HFFc6 (cell line): ENCODE data around the gene EIF4B. TPM values are rescaled to one million over a fixed set of nuclear protein-coding genes. Genes with fewer than 3 reads are reported as not detected.
A peak's percentile ranks its signal among the peaks of the same experiment; 100 is the strongest.
"Not testable (repeated sequence)": the region's sequence is repeated elsewhere in the genome, so short reads cannot be mapped to it uniquely, and the experiment has no call there.

Experiments used
- DNase-seq: peaks from one replicate; pipeline ENCODE4 v3.0.0-alpha.2; 2018
- H3K27ac Mint-ChIP-seq: 2 replicates; pipeline ENCODE4 v1.8.0; 2020; ENCODE audit warnings: mild to moderate bottlenecking, mixed read lengths
- H3K27me3 Mint-ChIP-seq: 2 replicates; pipeline ENCODE4 v1.8.0; 2021; ENCODE audit warnings: mild to moderate bottlenecking, moderate library complexity, mixed read lengths; ENCODE audit not compliant: insufficient read depth
- H3K36me3 Mint-ChIP-seq: 2 replicates; pipeline ENCODE4 v1.8.0; 2021; ENCODE audit warnings: low read depth, mixed read lengths
- H3K4me1 Mint-ChIP-seq: 2 replicates; pipeline ENCODE4 v1.8.0; 2020; ENCODE audit warnings: low read depth, mixed read lengths
- H3K4me3 Mint-ChIP-seq: 2 replicates; pipeline ENCODE4 v1.8.0; 2020; ENCODE audit warnings: mild to moderate bottlenecking, moderate library complexity, mixed read lengths
- H3K9me3 Mint-ChIP-seq: 2 replicates; pipeline ENCODE4 v1.8.0; 2020; ENCODE audit warnings: mild to moderate bottlenecking, mixed read lengths
- total RNA-seq, 6 experiments: library from RNA; stranded (reverse); fragmentation: NEBNext Ultra II Directional; extraction: Animal tissue kit (Norgen Biotek cat#: 25700); gene quantifications; 2 replicates in 1 of 6; 3 replicates in 5 of 6; pipeline ENCODE4 v1.2.3, GENCODE V29; 2021
- TF ChIP-seq, protein P1 (sequence below): fragments of 200-600 bp; sonication (generic); IDR thresholded peaks from 2 replicates; pipeline ENCODE4 v1.5.0; 2021; ENCODE audit warnings: antibody characterized with exemption, mild to moderate bottlenecking

EIF4B gene
- total RNA-seq, 6 experiments from 2014 or later, result 376 to 437 (median 392) TPM

DNA sequence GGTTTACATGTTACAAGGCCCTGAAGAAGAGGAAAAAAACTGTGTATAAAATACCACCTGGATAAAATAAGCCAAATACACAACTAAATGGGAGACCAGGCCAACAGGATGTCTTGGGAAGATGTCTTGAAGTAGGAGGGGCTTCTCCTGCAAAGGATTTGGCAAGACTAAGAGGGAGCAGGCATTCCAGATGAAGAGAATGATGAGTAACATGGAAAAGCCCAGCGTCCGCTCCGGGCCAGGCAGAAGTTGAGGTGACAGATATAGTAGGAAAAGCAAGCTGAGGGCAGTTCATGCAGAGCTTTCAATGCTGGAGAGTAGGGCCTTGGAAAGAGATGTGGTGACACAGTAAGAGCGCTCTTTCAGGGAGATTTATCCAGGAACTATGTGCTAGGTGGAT, 16.1 kb upstream of the EIF4B start:
- Mint-ChIP-seq H3K4me1 (peaks cover 24% of the 10 kb centered on the region), H3K27me3 (peaks cover 6% of the 10 kb centered on the region; the same call in 1 of the 2 replicates), H3K27ac (no peak overlapping the region), H3K36me3 (no peaks in the 10 kb centered on the region), H3K9me3 (no peaks in the 10 kb centered on the region), H3K4me3 (no peak overlapping the region)
- peak; percentile 47 for DNase-seq
- TF ChIP-seq, protein P1, sequence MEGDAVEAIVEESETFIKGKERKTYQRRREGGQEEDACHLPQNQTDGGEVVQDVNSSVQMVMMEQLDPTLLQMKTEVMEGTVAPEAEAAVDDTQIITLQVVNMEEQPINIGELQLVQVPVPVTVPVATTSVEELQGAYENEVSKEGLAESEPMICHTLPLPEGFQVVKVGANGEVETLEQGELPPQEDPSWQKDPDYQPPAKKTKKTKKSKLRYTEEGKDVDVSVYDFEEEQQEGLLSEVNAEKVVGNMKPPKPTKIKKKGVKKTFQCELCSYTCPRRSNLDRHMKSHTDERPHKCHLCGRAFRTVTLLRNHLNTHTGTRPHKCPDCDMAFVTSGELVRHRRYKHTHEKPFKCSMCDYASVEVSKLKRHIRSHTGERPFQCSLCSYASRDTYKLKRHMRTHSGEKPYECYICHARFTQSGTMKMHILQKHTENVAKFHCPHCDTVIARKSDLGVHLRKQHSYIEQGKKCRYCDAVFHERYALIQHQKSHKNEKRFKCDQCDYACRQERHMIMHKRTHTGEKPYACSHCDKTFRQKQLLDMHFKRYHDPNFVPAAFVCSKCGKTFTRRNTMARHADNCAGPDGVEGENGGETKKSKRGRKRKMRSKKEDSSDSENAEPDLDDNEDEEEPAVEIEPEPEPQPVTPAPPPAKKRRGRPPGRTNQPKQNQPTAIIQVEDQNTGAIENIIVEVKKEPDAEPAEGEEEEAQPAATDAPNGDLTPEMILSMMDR, result no peak

DNA sequence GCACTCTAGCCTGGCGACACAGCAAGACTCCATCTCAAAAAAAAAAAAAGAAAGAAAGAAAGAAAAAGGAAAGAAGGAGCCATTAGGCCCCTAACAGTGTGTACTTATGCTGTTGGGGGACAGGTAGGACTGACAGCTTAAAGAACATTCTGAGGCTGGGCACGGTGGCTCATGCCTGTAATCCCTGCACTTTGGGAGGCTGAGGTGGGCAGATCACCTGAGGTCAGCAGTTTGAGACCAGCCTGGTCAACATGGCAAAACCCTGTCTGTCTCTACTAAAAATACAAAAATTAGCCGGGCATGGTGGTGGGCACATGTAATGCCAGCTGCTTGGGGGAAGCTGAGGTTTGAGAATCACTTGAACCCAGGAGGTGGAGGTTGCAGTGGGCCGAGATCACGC, 14.0 kb upstream of the EIF4B start:
- DNase-seq, H3K9me3 Mint-ChIP-seq, H3K27me3 Mint-ChIP-seq, H3K36me3 Mint-ChIP-seq, H3K27ac Mint-ChIP-seq, H3K4me3 Mint-ChIP-seq: not testable (repeated sequence)
- H3K4me1 Mint-ChIP-seq, result peaks cover 24% of the 10 kb centered on the region

DNA sequence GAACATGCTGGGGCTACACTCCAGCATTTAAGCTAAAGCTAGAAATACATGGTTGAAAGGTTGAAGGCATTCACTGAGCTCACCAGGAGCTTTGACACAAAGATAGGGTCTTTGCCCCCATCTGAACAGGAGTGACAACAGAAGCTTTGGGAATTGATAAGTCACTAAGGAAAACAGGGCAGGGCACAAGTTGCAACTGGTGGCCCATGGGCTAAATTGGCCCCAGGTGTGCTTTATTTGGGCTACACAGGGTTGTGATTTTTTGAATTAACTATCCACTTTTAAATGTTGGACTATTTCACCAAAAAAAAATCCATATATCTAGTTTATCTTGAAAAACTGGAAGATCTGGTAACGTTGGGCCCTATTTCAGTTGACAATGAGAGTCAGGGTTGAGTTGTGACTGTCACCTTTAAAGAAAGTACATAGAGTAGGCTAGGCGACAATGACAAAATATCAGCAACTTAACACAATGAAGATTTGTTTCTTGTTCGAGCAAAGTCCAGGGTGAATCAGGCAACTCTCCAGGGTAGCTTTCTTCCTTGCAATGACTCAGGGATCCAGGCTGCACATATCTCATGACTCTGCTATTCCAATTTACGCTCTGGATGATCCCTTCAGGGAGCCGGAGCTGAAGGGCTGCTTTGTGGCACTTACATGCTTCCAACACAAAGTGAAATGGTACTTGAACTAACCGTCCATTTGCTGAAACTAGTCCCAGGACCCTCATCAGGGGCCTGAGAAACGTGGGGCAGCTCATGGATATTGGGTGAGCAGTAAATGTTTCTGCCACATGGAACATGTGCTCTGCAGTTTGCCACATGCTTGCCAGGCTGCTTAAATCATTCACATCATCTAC, 13.3 kb upstream of the EIF4B start:
- Mint-ChIP-seq H3K27me3 (peaks cover 6% of the 10 kb centered on the region), H3K4me1 (peaks cover 24% of the 10 kb centered on the region), H3K9me3 (no peaks in the 10 kb centered on the region), H3K36me3 (no peaks in the 10 kb centered on the region), H3K27ac (peak overlapping the region; percentile 27; the same call in 1 of the 2 replicates), H3K4me3 (no peak overlapping the region)
- TF ChIP-seq, protein P1, result no peak
- peak; percentile 68 for DNase-seq

DNA sequence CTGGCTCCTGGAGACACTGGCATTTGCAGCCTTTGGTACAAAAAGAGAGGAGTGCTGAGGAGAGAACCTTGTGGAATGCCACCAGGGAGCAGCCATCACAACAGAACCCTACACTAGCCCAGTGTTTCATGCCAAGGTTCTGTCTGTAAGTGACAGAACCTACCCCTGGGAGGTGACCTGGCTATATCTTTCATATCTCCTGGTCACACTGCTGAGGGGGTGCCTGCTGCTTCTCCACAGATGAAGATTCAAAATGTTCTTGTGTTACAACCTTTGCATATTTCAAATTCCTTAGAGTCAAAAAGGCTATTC, 12.7 kb upstream of the EIF4B start:
- TF ChIP-seq, protein P1, result no peak
- Mint-ChIP-seq H3K27me3 (peaks cover 3% of the 10 kb centered on the region), H3K36me3 (no peaks in the 10 kb centered on the region), H3K4me3 (no peak overlapping the region), H3K27ac (peak overlapping the region; percentile 27), H3K9me3 (no peaks in the 10 kb centered on the region), H3K4me1 (peaks cover 24% of the 10 kb centered on the region)
- DNase-seq, result no peak

DNA sequence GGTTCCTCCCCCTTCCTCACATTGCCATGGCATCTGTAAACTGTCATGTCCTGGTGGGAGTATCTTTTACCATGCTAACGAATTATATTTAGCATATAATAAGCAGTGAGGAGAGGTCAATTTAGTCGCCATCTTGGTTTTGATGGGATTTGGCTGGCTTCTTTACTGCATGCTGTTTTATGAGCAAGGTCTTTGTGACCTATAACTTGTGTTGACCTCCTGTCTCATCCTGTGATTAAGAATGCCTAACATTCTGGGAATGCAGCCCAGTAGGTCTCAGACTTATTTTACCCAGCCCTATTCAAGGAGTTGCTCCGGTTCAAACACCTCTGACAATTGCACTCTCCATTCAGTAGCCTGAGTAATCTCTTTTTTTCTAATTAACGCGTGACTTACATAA, 2.1 kb upstream of the EIF4B start:
- no peaks in the 10 kb centered on the region for H3K9me3 Mint-ChIP-seq
- H3K27me3 Mint-ChIP-seq, result peaks cover 2% of the 10 kb centered on the region
- H3K36me3 Mint-ChIP-seq, result peaks cover 23% of the 10 kb centered on the region
- peak overlapping the region; percentile 95 for H3K4me3 Mint-ChIP-seq
- peak overlapping the region; percentile 30 for H3K27ac Mint-ChIP-seq
- TF ChIP-seq, protein P1, result no peak
- DNase-seq, result no peak
- H3K4me1 Mint-ChIP-seq, result peaks cover 33% of the 10 kb centered on the region

DNA sequence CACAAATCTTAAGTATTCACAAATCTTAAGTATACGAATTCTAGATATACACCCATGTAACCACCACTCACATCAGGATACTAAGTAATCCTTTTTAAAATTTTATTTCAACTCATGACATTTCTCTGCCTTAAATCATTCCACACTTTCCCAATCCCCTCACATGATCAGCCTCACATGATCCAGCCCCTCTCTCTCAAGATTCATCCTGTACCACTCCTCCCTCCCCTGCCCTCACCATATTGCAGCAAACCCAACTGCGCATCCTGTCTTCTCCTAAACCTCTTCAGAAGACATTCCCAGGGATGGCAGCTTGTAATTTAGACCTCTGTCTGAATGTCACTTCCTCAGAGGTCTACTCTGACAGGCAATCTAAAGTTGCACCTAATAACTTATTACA, 1.7 kb upstream of the EIF4B start:
- no peak for DNase-seq
- H3K4me3 Mint-ChIP-seq, result peak overlapping the region; percentile 95
- peaks cover 2% of the 10 kb centered on the region for H3K27me3 Mint-ChIP-seq
- peaks cover 23% of the 10 kb centered on the region for H3K36me3 Mint-ChIP-seq
- TF ChIP-seq, protein P1, result no peak
- H3K9me3 Mint-ChIP-seq, result no peaks in the 10 kb centered on the region
- peaks cover 33% of the 10 kb centered on the region for H3K4me1 Mint-ChIP-seq
- peak overlapping the region; percentile 30 for H3K27ac Mint-ChIP-seq
